ENCODE results near the gene CYLD.

The CYLD gene

DNA sequence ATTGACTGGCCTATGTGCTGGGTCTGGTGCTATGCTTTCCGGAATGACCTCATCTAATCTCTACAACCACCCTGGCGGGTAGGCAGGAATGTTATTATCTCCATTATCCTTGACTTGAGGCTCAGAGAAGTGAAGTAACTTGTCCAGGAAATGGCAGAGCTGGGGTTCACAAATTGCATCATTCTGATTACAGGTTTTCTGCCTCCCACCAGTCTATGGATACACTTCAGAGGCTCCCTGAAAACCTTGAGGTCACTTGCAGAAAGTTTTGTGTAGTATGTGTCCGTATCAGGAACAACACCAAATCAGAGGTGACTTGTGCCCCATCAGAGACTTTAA lies 29.4 kb upstream of the CYLD start:
- peaks cover 11% of the 10 kb centered on the region; the same call in 1 of the 2 replicates for H3K4me1 ChIP-seq (ENCODE audit: control insufficient read depth, insufficient read depth, low read length)
- H3K9me3 ChIP-seq (ENCODE audit: control insufficient read depth, insufficient read depth, low read depth, low read length): no peaks in the 10 kb centered on the region

DNA sequence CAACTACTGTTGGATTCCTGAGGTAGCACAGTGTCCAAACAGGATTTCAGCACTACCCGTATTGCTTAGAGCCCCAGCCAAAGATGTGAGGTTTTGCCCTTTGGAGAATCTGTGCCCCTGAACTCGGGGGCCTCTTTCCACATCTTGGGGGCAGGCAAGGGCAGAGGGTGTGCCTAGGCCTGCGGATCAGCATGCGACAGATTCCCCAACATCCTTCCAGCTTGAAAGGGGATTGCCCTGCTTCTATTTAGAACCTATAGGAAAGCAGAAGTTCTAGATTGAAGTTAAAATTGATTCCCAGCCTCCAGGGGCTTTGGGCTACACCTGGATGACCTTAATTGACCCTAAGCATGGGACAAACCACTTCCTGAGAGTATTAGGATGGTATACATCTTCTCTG lies 28.9 kb upstream of the CYLD start:
- no peaks in the 10 kb centered on the region for H3K9me3 ChIP-seq (ENCODE audit: control insufficient read depth, insufficient read depth, low read depth, low read length)
- H3K4me3 ChIP-seq (ENCODE audit: low read depth, low read length): no peak overlapping the region
- H3K4me1 ChIP-seq (ENCODE audit: control insufficient read depth, insufficient read depth, low read length): peaks cover 11% of the 10 kb centered on the region; the same call in 1 of the 2 replicates
- no peaks in the 10 kb centered on the region for H3K36me3 ChIP-seq (ENCODE audit: control insufficient read depth, insufficient read depth, low read length)
- H3K27ac ChIP-seq (ENCODE audit: low read depth, low read length): no peak overlapping the region
- H3K9ac ChIP-seq (ENCODE audit: low read length): no peak overlapping the region
- no peaks in the 10 kb centered on the region for H3K27me3 ChIP-seq (ENCODE audit: control insufficient read depth, insufficient read depth, low read length)

More for the DNA sequence above, 29.4 kb upstream of the CYLD start:
- Histone ChIP-seq H3K36me3 (ENCODE audit: control insufficient read depth, insufficient read depth, low read length) (no peaks in the 10 kb centered on the region), H3K27ac (ENCODE audit: low read depth, low read length) (no peak overlapping the region), H3K4me3 (ENCODE audit: low read depth, low read length) (no peak overlapping the region), H3K9ac (ENCODE audit: low read length) (no peak overlapping the region), H3K27me3 (ENCODE audit: control insufficient read depth, insufficient read depth, low read length) (no peaks in the 10 kb centered on the region)

- peaks cover 19% of the 10 kb centered on the region; the same call in 1 of the 2 replicates for H3K4me1 ChIP-seq (ENCODE audit: control insufficient read depth, insufficient read depth, low read length)
- no peaks in the 10 kb centered on the region for H3K27me3 ChIP-seq (ENCODE audit: control insufficient read depth, insufficient read depth, low read length)
- no peak overlapping the region for H3K9ac ChIP-seq (ENCODE audit: low read length)
- H3K4me3 ChIP-seq (ENCODE audit: low read depth, low read length): no peak overlapping the region
- H3K9me3 ChIP-seq (ENCODE audit: control insufficient read depth, insufficient read depth, low read depth, low read length): no peaks in the 10 kb centered on the region
- H3K27ac ChIP-seq (ENCODE audit: low read depth, low read length): no peak overlapping the region
- no peaks in the 10 kb centered on the region for H3K36me3 ChIP-seq (ENCODE audit: control insufficient read depth, insufficient read depth, low read length)
Measured at GRCh38 chr16:50717091-50717490, 24.8 kb upstream of the CYLD start.

GRCh38 chr16:50717494-50717893 lies 24.4 kb upstream of the CYLD start:
- Histone ChIP-seq H3K4me1 (ENCODE audit: control insufficient read depth, insufficient read depth, low read length) (peaks cover 19% of the 10 kb centered on the region; the same call in 1 of the 2 replicates), H3K4me3 (ENCODE audit: low read depth, low read length) (no peak overlapping the region), H3K36me3 (ENCODE audit: control insufficient read depth, insufficient read depth, low read length) (no peaks in the 10 kb centered on the region)

DNA sequence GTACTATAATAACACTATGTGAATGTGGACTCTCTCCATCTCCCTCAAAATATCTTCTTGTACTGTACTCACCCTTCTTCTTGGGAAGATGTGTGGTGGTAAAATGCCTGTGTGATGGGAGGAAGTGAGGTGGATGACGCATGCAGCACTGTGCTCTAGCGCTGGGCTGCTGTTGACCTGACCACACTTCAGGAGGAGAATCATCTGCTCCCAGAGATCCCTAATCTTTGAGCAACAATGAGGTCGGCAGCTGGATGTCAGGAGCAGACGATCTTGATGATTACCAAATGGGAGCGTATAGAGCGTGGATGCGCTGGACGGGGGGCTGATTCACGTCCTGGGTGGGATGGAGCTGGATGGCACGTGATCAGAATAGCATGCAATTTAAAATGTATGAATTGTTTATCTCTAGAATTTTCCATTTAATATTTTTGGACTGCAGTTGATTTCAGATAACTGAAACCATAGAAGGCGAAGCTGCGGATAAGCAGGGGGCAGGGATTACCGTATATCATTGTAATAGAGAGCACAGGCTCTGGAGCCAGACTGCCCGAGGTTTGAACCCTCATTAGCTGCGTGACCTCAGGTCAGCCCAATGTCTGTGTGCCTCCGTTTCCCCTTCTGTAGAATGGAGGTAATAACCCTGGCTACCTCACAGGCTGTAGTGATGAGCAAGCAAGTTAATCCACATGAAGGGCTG lies 23.7 kb upstream of the CYLD start:
- no peak overlapping the region for H3K4me3 ChIP-seq (ENCODE audit: low read depth, low read length)
- no peaks in the 10 kb centered on the region for H3K9me3 ChIP-seq (ENCODE audit: control insufficient read depth, insufficient read depth, low read depth, low read length)
- peaks cover 15% of the 10 kb centered on the region; the same call in 1 of the 2 replicates for H3K4me1 ChIP-seq (ENCODE audit: control insufficient read depth, insufficient read depth, low read length)
- H3K27ac ChIP-seq (ENCODE audit: low read depth, low read length): no peak overlapping the region
- no peak overlapping the region for H3K9ac ChIP-seq (ENCODE audit: low read length)
- H3K27me3 ChIP-seq (ENCODE audit: control insufficient read depth, insufficient read depth, low read length): no peaks in the 10 kb centered on the region
- H3K36me3 ChIP-seq (ENCODE audit: control insufficient read depth, insufficient read depth, low read length): no peaks in the 10 kb centered on the region

More at GRCh38 chr16:50717494-50717893, 24.4 kb upstream of the CYLD start:
- Histone ChIP-seq H3K9me3 (ENCODE audit: control insufficient read depth, insufficient read depth, low read depth, low read length) (no peaks in the 10 kb centered on the region), H3K27me3 (ENCODE audit: control insufficient read depth, insufficient read depth, low read length) (no peaks in the 10 kb centered on the region), H3K27ac (ENCODE audit: low read depth, low read length) (no peak overlapping the region), H3K9ac (ENCODE audit: low read length) (no peak overlapping the region)

DNA sequence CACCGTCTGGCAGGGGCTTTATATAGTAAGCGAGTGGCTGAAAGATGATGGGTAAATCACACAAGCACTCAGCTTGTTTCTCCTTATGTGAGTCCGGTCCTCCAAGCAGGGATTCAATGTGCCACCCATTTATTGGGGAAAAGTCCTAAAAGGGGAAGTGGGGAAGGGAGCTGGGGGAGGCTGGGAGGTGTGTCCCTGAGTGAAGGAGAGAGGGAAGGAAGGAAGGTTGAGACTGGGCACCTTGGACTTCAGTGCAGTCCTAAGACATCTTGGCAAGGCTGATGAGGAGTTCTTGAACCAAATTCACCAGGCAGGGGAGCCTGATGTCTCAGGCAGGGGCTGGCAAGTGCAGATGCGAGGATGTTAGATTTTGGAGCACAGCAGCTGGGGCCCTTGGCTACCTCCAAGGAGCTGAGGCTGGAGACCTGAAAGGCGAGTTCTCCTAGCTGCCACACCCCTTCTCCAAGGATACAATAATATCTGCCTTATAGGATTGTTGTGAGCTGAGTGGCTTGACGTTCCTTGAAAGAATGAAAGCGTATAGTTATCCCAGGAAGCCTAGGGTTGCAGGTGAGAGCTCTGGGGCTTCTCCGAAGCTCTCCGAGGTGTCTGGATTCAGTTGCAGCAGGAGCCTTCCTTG lies 23.0 kb upstream of the CYLD start:
- Histone ChIP-seq H3K27ac (ENCODE audit: low read depth, low read length) (no peak overlapping the region), H3K36me3 (ENCODE audit: control insufficient read depth, insufficient read depth, low read length) (no peaks in the 10 kb centered on the region), H3K27me3 (ENCODE audit: control insufficient read depth, insufficient read depth, low read length) (no peaks in the 10 kb centered on the region), H3K9ac (ENCODE audit: low read length) (no peak overlapping the region), H3K4me1 (ENCODE audit: control insufficient read depth, insufficient read depth, low read length) (peaks cover 10% of the 10 kb centered on the region; the same call in 1 of the 2 replicates), H3K4me3 (ENCODE audit: low read depth, low read length) (no peak overlapping the region), H3K9me3 (ENCODE audit: control insufficient read depth, insufficient read depth, low read depth, low read length) (no peaks in the 10 kb centered on the region)

DNA sequence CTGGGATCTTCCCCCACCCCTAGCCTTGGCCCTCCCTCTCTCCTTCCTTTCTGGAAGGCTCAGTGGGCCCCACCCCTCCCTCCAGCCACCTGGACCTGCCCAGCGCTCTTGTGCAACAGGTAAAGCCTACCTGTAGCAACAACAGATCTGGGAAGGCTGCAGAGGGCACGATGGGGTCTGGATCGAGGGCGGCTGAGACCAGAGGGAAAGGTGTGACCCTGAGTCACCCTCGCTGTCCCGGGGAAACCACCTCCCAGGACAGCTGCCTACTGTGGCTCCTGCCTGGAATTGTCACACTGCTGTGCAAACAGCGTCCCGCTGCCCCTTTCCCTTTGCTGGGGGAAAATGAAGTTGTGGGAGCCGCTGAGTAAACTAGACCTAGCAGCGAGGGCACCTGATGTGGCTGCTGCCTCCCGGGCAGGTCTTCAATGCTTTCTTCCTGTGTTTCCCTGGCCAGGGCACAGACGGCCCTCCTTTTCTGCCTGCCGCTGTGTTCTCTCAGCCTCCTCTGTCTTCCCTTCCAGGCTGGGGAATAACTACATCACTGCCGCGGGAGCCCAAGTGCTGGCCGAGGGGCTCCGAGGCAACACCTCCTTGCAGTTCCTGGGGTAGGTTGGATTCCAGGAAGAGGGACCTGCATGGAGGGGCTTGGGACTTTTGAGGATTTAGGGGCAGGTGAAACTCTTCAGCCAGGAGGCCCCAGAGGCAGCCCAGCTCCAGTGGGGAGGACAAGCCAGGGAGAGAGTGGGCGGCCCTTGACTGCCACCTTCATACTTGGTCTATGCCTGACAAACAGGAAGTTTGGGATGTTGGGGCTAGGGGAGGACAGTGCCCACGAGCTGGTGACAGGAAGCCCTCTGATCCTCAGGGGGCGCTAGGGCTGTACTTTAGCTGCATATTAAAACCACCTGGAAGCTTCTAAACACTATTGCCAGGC lies 22.2 kb upstream of the CYLD start:
- Histone ChIP-seq H3K4me1 (ENCODE audit: control insufficient read depth, insufficient read depth, low read length) (peaks cover 7% of the 10 kb centered on the region; the same call in 1 of the 2 replicates), H3K9ac (ENCODE audit: low read length) (no peak overlapping the region), H3K27me3 (ENCODE audit: control insufficient read depth, insufficient read depth, low read length) (no peaks in the 10 kb centered on the region), H3K4me3 (ENCODE audit: low read depth, low read length) (no peak overlapping the region), H3K36me3 (ENCODE audit: control insufficient read depth, insufficient read depth, low read length) (no peaks in the 10 kb centered on the region), H3K9me3 (ENCODE audit: control insufficient read depth, insufficient read depth, low read depth, low read length) (no peaks in the 10 kb centered on the region), H3K27ac (ENCODE audit: low read depth, low read length) (no peak overlapping the region)

DNA sequence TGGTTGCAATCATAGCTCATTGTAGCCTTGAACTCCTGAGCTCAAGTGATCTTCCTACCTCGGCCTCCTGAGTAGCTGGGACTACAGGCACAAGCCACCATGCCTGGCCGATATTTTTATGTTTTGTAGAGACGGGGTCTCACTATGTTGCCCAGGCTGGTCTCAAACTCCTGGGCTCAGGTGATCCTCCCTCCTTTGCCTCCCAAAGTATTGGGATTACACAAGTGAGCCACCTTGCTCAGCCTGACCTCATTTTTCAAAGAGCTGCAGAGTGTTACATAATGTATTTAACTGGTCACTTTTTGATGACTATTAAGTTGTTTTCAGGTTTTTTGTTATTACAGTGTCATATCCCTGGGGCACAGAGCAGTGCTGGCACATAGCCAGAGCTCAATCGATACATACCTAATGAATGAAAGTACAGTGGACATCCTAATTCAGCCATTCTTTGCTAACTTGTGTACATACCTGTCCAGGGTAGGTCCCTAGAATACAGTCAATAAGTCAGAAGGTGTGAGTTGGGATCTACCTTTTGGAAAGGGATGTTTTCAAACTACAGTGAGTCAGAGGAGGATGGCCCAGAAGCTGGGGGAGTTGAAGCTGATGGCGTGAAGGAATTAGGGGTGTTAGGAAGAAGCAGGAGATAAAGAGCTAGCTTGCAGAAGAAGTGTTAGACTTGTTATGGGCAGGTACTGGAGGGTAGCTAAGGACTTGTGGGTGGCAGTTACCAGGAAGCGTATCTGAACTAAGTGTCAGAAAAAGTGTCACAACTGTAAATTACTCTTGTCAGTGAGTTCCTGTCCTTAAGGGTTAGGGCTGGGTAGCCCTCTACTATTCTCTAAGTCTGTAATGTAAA lies 20.1 kb upstream of the CYLD start:
- H3K4me1 ChIP-seq (ENCODE audit: control insufficient read depth, insufficient read depth, low read length): peaks cover 7% of the 10 kb centered on the region; the same call in 1 of the 2 replicates
- H3K27ac ChIP-seq (ENCODE audit: low read depth, low read length): no peak overlapping the region
- no peaks in the 10 kb centered on the region for H3K27me3 ChIP-seq (ENCODE audit: control insufficient read depth, insufficient read depth, low read length)
- no peak overlapping the region for H3K4me3 ChIP-seq (ENCODE audit: low read depth, low read length)
- H3K9me3 ChIP-seq (ENCODE audit: control insufficient read depth, insufficient read depth, low read depth, low read length): no peaks in the 10 kb centered on the region
- H3K36me3 ChIP-seq (ENCODE audit: control insufficient read depth, insufficient read depth, low read length): no peaks in the 10 kb centered on the region
- no peak overlapping the region for H3K9ac ChIP-seq (ENCODE audit: low read length)

DNA sequence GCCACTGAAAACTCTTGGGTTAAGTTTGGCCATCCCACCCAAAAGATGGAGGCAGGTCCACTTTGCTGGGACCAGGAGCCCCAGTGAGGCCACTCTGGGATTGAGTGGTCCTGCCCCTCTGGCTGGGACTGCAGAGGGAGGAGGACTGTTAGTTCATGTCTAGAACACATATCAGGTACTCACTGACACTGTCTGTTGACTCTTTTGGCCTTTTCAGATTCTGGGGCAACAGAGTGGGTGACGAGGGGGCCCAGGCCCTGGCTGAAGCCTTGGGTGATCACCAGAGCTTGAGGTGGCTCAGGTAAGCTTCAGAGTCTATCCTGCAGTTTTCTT lies 19.5 kb upstream of the CYLD start:
- H3K27me3 ChIP-seq (ENCODE audit: control insufficient read depth, insufficient read depth, low read length): no peaks in the 10 kb centered on the region
- peaks cover 7% of the 10 kb centered on the region; the same call in 1 of the 2 replicates for H3K4me1 ChIP-seq (ENCODE audit: control insufficient read depth, insufficient read depth, low read length)
- no peak overlapping the region for H3K27ac ChIP-seq (ENCODE audit: low read depth, low read length)
- no peaks in the 10 kb centered on the region for H3K9me3 ChIP-seq (ENCODE audit: control insufficient read depth, insufficient read depth, low read depth, low read length)
- no peak overlapping the region for H3K4me3 ChIP-seq (ENCODE audit: low read depth, low read length)
- H3K9ac ChIP-seq (ENCODE audit: low read length): no peak overlapping the region
- H3K36me3 ChIP-seq (ENCODE audit: control insufficient read depth, insufficient read depth, low read length): no peaks in the 10 kb centered on the region

DNA sequence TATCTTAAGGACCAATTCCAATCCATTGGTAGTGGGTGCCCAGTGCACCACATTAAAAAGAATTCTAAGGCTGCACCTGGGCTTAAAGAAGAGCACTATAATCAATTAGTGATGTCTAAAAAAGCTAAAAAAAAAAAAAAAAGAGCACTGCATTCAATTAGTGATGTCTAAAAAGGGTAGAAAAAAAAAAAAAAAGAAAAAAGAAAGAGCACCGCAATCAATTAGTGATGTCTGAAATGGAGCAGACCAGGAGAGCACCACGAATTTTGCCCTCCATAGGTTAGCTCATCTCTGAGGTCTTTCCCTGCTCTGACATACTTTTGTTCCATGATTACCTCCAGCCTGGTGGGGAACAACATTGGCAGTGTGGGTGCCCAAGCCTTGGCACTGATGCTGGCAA lies 18.9 kb upstream of the CYLD start:
- H3K36me3 ChIP-seq (ENCODE audit: control insufficient read depth, insufficient read depth, low read length): no peaks in the 10 kb centered on the region

More for the DNA sequence above, 18.9 kb upstream of the CYLD start:
- Histone ChIP-seq H3K27ac (ENCODE audit: low read depth, low read length) (no peak overlapping the region), H3K4me1 (ENCODE audit: control insufficient read depth, insufficient read depth, low read length) (peaks cover 7% of the 10 kb centered on the region; the same call in 1 of the 2 replicates), H3K27me3 (ENCODE audit: control insufficient read depth, insufficient read depth, low read length) (no peaks in the 10 kb centered on the region), H3K9ac (ENCODE audit: low read length) (no peak overlapping the region), H3K9me3 (ENCODE audit: control insufficient read depth, insufficient read depth, low read depth, low read length) (no peaks in the 10 kb centered on the region), H3K4me3 (ENCODE audit: low read depth, low read length) (no peak overlapping the region)
